ENCODE results near the gene THSD7B.

Gene THSD7B

GRCh38 chr2:136997557-136997956, 232.2 kb downstream of the THSD7B start:
- Mint-ChIP-seq H3K9me3 (no peaks in the 10 kb centered on the region), H3K27me3 (no peaks in the 10 kb centered on the region), H3K4me3 (no peak overlapping the region)

GRCh38 chr2:137000811-137001210, 235.5 kb downstream of the THSD7B start:
- ATAC-seq (replicated peaks), result no peak
- Mint-ChIP-seq H3K9me3 (no peaks in the 10 kb centered on the region), H3K27ac (no peak overlapping the region), H3K4me1 (ENCODE audit: low read depth in 2 of 2) (no peaks in the 10 kb centered on the region), H3K4me3 (no peak overlapping the region), H3K36me3 (ENCODE audit: insufficient read depth) (no peaks in the 10 kb centered on the region), H3K27me3 (no peaks in the 10 kb centered on the region)
- no peak for DNase-seq

More at GRCh38 chr2:136997557-136997956, 232.2 kb downstream of the THSD7B start:
- Mint-ChIP-seq H3K4me1 (ENCODE audit: low read depth in 2 of 2) (no peaks in the 10 kb centered on the region), H3K27ac (no peak overlapping the region), H3K36me3 (ENCODE audit: insufficient read depth) (no peaks in the 10 kb centered on the region)
- DNase-seq (no peak), ATAC-seq (replicated peaks) (no peak)

- H3K27ac Mint-ChIP-seq, result no peak overlapping the region
- no peaks in the 10 kb centered on the region for H3K27me3 Mint-ChIP-seq
- H3K9me3 Mint-ChIP-seq, result peaks cover 0 to 3% of the 10 kb centered on the region in 2 donors
- no peaks in the 10 kb centered on the region for H3K36me3 Mint-ChIP-seq (ENCODE audit: insufficient read depth)
- DNase-seq, result no peak
- no peak for ATAC-seq (replicated peaks)
- no peaks in the 10 kb centered on the region for H3K4me1 Mint-ChIP-seq (ENCODE audit: low read depth in 2 of 2)
- no peak overlapping the region for H3K4me3 Mint-ChIP-seq
Measured at GRCh38 chr2:137002896-137003295, 237.6 kb downstream of the THSD7B start.

- DNase-seq (no peak), ATAC-seq (replicated peaks) (no peak)
- Mint-ChIP-seq H3K27ac (no peak overlapping the region), H3K9me3 (peaks cover 0 to 3% of the 10 kb centered on the region in 2 donors), H3K4me1 (ENCODE audit: low read depth in 2 of 2) (no peaks in the 10 kb centered on the region), H3K4me3 (no peak overlapping the region), H3K27me3 (no peaks in the 10 kb centered on the region), H3K36me3 (ENCODE audit: insufficient read depth) (no peaks in the 10 kb centered on the region)
Measured at GRCh38 chr2:137005210-137005609, 239.9 kb downstream of the THSD7B start.

GRCh38 chr2:137007938-137008337, 242.6 kb downstream of the THSD7B start:
- Mint-ChIP-seq H3K4me1 (ENCODE audit: low read depth in 2 of 2) (no peaks in the 10 kb centered on the region), H3K4me3 (no peak overlapping the region), H3K9me3 (peaks cover 0 to 3% of the 10 kb centered on the region in 2 donors), H3K27ac (no peak overlapping the region), H3K27me3 (no peaks in the 10 kb centered on the region), H3K36me3 (ENCODE audit: insufficient read depth) (no peaks in the 10 kb centered on the region)
- ATAC-seq (replicated peaks) (no peak), DNase-seq (no peak)

- Mint-ChIP-seq H3K27ac (no peak overlapping the region), H3K9me3 (peaks cover 5 to 6% of the 10 kb centered on the region in 2 donors), H3K4me3 (no peak overlapping the region), H3K4me1 (ENCODE audit: low read depth in 2 of 2) (no peaks in the 10 kb centered on the region), H3K27me3 (no peaks in the 10 kb centered on the region), H3K36me3 (ENCODE audit: insufficient read depth) (no peaks in the 10 kb centered on the region)
- no peak for ATAC-seq (replicated peaks)
- DNase-seq, result no peak
Measured at GRCh38 chr2:137009953-137010352, 244.6 kb downstream of the THSD7B start.

GRCh38 chr2:137020452-137021196, 255.3 kb downstream of the THSD7B start:
- Mint-ChIP-seq H3K27ac (no peak overlapping the region), H3K9me3 (no peaks in the 10 kb centered on the region), H3K4me1 (ENCODE audit: low read depth in 2 of 2) (no peaks in the 10 kb centered on the region), H3K36me3 (ENCODE audit: insufficient read depth) (no peaks in the 10 kb centered on the region), H3K4me3 (no peak overlapping the region), H3K27me3 (no peaks in the 10 kb centered on the region)
- no peak for ATAC-seq (replicated peaks)
- no peak for DNase-seq

GRCh38 chr2:137021763-137022162, 256.4 kb downstream of the THSD7B start:
- DNase-seq, result no peak
- peaks cover 0 to 2% of the 10 kb centered on the region in 2 donors for H3K9me3 Mint-ChIP-seq
- no peak for ATAC-seq (replicated peaks)
- H3K4me1 Mint-ChIP-seq (ENCODE audit: low read depth in 2 of 2), result no peaks in the 10 kb centered on the region
- no peaks in the 10 kb centered on the region for H3K36me3 Mint-ChIP-seq (ENCODE audit: insufficient read depth)
- no peak overlapping the region for H3K27ac Mint-ChIP-seq
- H3K27me3 Mint-ChIP-seq, result no peaks in the 10 kb centered on the region
- no peak overlapping the region for H3K4me3 Mint-ChIP-seq

GRCh38 chr2:137023205-137023604, 257.9 kb downstream of the THSD7B start:
- Mint-ChIP-seq H3K27ac (no peak overlapping the region), H3K27me3 (no peaks in the 10 kb centered on the region), H3K9me3 (peaks cover 0 to 2% of the 10 kb centered on the region in 2 donors), H3K4me3 (no peak overlapping the region), H3K36me3 (ENCODE audit: insufficient read depth) (no peaks in the 10 kb centered on the region), H3K4me1 (ENCODE audit: low read depth in 2 of 2) (no peaks in the 10 kb centered on the region)
- ATAC-seq (replicated peaks), result no peak
- no peak for DNase-seq

GRCh38 chr2:137031731-137032130, 266.4 kb downstream of the THSD7B start:
- H3K4me3 Mint-ChIP-seq, result no peak overlapping the region
- peaks cover 0 to 2% of the 10 kb centered on the region in 2 donors for H3K9me3 Mint-ChIP-seq
- ATAC-seq (replicated peaks) (no peak), DNase-seq (no peak)
- H3K4me1 Mint-ChIP-seq (ENCODE audit: low read depth in 2 of 2), result no peaks in the 10 kb centered on the region
- no peak overlapping the region for H3K27ac Mint-ChIP-seq
- no peaks in the 10 kb centered on the region for H3K36me3 Mint-ChIP-seq (ENCODE audit: insufficient read depth)
- H3K27me3 Mint-ChIP-seq, result no peaks in the 10 kb centered on the region

GRCh38 chr2:137036619-137037018, 271.3 kb downstream of the THSD7B start:
- H3K27ac Mint-ChIP-seq, result no peak overlapping the region
- no peaks in the 10 kb centered on the region for H3K36me3 Mint-ChIP-seq (ENCODE audit: insufficient read depth)
- H3K4me3 Mint-ChIP-seq, result no peak overlapping the region
- DNase-seq (no peak), ATAC-seq (replicated peaks) (no peak)
- no peaks in the 10 kb centered on the region for H3K27me3 Mint-ChIP-seq
- peaks cover 0 to 2% of the 10 kb centered on the region in 2 donors for H3K9me3 Mint-ChIP-seq
- no peaks in the 10 kb centered on the region for H3K4me1 Mint-ChIP-seq (ENCODE audit: low read depth in 2 of 2)

GRCh38 chr2:137039482-137040152, 274.3 kb downstream of the THSD7B start:
- no peak for ATAC-seq (replicated peaks)
- no peaks in the 10 kb centered on the region for H3K4me1 Mint-ChIP-seq (ENCODE audit: low read depth in 2 of 2)
- H3K36me3 Mint-ChIP-seq (ENCODE audit: insufficient read depth), result no peaks in the 10 kb centered on the region
- no peak for DNase-seq
- H3K27ac Mint-ChIP-seq, result no peak overlapping the region
- H3K9me3 Mint-ChIP-seq, result no peaks in the 10 kb centered on the region
- H3K27me3 Mint-ChIP-seq, result no peaks in the 10 kb centered on the region
- H3K4me3 Mint-ChIP-seq, result no peak overlapping the region

GRCh38 chr2:137047369-137047768, 282.0 kb downstream of the THSD7B start:
- Mint-ChIP-seq H3K4me1 (ENCODE audit: low read depth in 2 of 2) (no peaks in the 10 kb centered on the region), H3K27me3 (no peaks in the 10 kb centered on the region), H3K4me3 (no peak overlapping the region), H3K36me3 (ENCODE audit: insufficient read depth) (no peaks in the 10 kb centered on the region), H3K27ac (no peak overlapping the region), H3K9me3 (peaks cover 0 to 8% of the 10 kb centered on the region in 2 donors)
- no peak for DNase-seq
- ATAC-seq (replicated peaks), result no peak

- DNase-seq (no peak), ATAC-seq (replicated peaks) (no peak)
- H3K27me3 Mint-ChIP-seq, result no peaks in the 10 kb centered on the region
- no peak overlapping the region for H3K27ac Mint-ChIP-seq
- H3K9me3 Mint-ChIP-seq, result peaks cover 0 to 8% of the 10 kb centered on the region in 2 donors
- H3K36me3 Mint-ChIP-seq (ENCODE audit: insufficient read depth), result no peaks in the 10 kb centered on the region
- H3K4me3 Mint-ChIP-seq, result no peak overlapping the region
- no peaks in the 10 kb centered on the region for H3K4me1 Mint-ChIP-seq (ENCODE audit: low read depth in 2 of 2)
Measured at GRCh38 chr2:137048455-137048854, 283.1 kb downstream of the THSD7B start.
